ENCODE data around the gene IQSEC1.
A peak's percentile ranks its signal among the peaks of the same experiment; 100 is the strongest.

The IQSEC1 gene

GRCh38 chr3:12897381-12898289 lies 175.6 kb downstream of the IQSEC1 start:
- DNase-seq: peak in 5 of 10 donors; percentile 28 to 77 (median 42)
- intact Hi-C loops (cut with DNase I): loop anchor here (5.0 kb wide), 1 partner anchor 95 kb away; no protein-coding TSS in a partner anchor

GRCh38 chr3:12896063-12896985 lies 176.9 kb downstream of the IQSEC1 start:
- intact Hi-C loops (cut with DNase I): loop anchor here (5.0 kb wide), 1 partner anchor 96 kb away; no protein-coding TSS in a partner anchor
- peak in 4 of 10 donors; percentile 24 to 87 (median 55) for DNase-seq

- peak in 3 of 10 donors; percentile 21 to 68 (median 49) for DNase-seq
- intact Hi-C loops (cut with DNase I): loop anchor here (5.0 kb wide), 1 partner anchor 97 kb away; no protein-coding TSS in a partner anchor
Observed at GRCh38 chr3:12895391-12896062, 177.7 kb downstream of the IQSEC1 start.

GRCh38 chr3:12894629-12895028 lies 178.6 kb downstream of the IQSEC1 start:
- intact Hi-C loops (cut with DNase I): loop anchor here (5.0 kb wide), 1 partner anchor 98 kb away; no protein-coding TSS in a partner anchor

GRCh38 chr3:12893852-12894251 lies 179.4 kb downstream of the IQSEC1 start:
- peak in 2 of 10 donors; percentile 20 to 45 for DNase-seq
- intact Hi-C loops (cut with DNase I): no loop called here

More at GRCh38 chr3:12894629-12895028, 178.6 kb downstream of the IQSEC1 start:
- peak in 2 of 10 donors; percentile 37 to 81 for DNase-seq

- intact Hi-C loops (cut with DNase I): no loop called here
- peak in 3 of 10 donors; percentile 4 to 44 (median 10) for DNase-seq
Observed at GRCh38 chr3:12893247-12893646, 180.0 kb downstream of the IQSEC1 start.

- intact Hi-C loops (cut with DNase I): loop anchor here (1.0 kb wide), 1 partner anchor 25 kb away; no protein-coding TSS in a partner anchor
- peak in 1 of 10 donors; percentile 36 for DNase-seq
Observed at GRCh38 chr3:12892840-12893189, 180.4 kb downstream of the IQSEC1 start.

- intact Hi-C loops (cut with DNase I): loop anchor here (1.0 kb wide), 1 partner anchor 24 kb away; no protein-coding TSS in a partner anchor
- peak in 8 of 10 donors; percentile 35 to 90 (median 52) for DNase-seq
Observed at GRCh38 chr3:12891985-12892839, 181.0 kb downstream of the IQSEC1 start.

GRCh38 chr3:12891391-12891984 lies 181.7 kb downstream of the IQSEC1 start:
- DNase-seq: peak in 3 of 10 donors; percentile 6 to 58 (median 50)
- intact Hi-C loops (cut with DNase I): no loop called here

- peak in 2 of 10 donors; percentile 55 to 62 for DNase-seq
- intact Hi-C loops (cut with DNase I): no loop called here
Observed at GRCh38 chr3:12890610-12891390, 182.4 kb downstream of the IQSEC1 start.

GRCh38 chr3:12886736-12887135 lies 186.5 kb downstream of the IQSEC1 start:
- DNase-seq: peak in 3 of 10 donors; percentile 61 to 84 (median 83)

GRCh38 chr3:12886106-12886679 lies 187.0 kb downstream of the IQSEC1 start:
- no peak for DNase-seq
- intact Hi-C loops (cut with DNase I): no loop called here

More at GRCh38 chr3:12886736-12887135, 186.5 kb downstream of the IQSEC1 start:
- intact Hi-C loops (cut with DNase I): no loop called here

- intact Hi-C loops (cut with DNase I): no loop called here
- DNase-seq: peak in 1 of 10 donors; percentile 19
Observed at GRCh38 chr3:12885583-12885930, 187.7 kb downstream of the IQSEC1 start.

- DNase-seq: peak in 3 of 10 donors; percentile 61 to 67 (median 64)
- intact Hi-C loops (cut with DNase I): no loop called here
Observed at GRCh38 chr3:12884790-12885582, 188.2 kb downstream of the IQSEC1 start.

- DNase-seq: peak; percentile 40 to 97 (median 84)
- intact Hi-C loops (cut with DNase I): no loop called here
Observed at GRCh38 chr3:12884186-12884680, 189.0 kb downstream of the IQSEC1 start.
